ENCODE results near the gene RECQL5. TPM values are rescaled to one million over a fixed set of nuclear protein-coding genes. Genes with fewer than 3 reads are reported as not detected.

RECQL5 gene
- polyA plus RNA-seq, 1 donor (not counting 4 experiments of a cell fraction or from before 2014, with no cell fraction given), result 11.9 TPM

DNA sequence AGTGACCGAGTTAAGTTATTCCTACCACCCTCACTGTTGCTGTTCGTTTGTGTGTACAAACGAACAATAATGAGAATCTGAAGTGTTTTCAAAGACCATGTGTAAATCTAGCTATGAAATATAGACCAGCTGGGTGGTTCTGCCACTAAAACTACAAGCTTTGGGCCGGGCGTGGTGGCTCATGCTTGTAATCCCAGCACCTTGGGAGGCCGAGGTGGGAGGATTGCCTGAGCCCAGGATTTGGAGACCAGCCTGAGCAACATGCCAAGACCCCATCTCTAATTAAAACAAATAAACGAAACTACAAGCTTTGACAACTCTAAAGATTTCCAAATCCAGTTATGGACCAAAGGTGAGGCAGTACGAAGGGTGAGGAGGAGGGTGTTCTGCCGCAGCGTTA, 973 bp downstream of the RECQL5 start:
- Histone ChIP-seq H3K9me1 (ENCODE audit: control insufficient read depth, extremely low read depth, insufficient read depth, low read length) (no peaks in the 10 kb centered on the region), H3K27ac (ENCODE audit: control insufficient read depth, insufficient read depth, low read length) (peak overlapping the region; percentile 95), H3K36me3 (ENCODE audit: control insufficient read depth in 2 of 2, extremely low read depth in 1 of 2, insufficient read depth in 2 of 2, low read length in 2 of 2) (peaks cover 16 to 41% of the 10 kb centered on the region in 2 experiments), H3K9ac (ENCODE audit: control insufficient read depth, extremely low read depth, insufficient read depth, low read length) (peak overlapping the region; percentile 97), H3K4me2 (ENCODE audit: control insufficient read depth, extremely low read depth, insufficient read depth, low read depth, low read length) (peak overlapping the region; percentile 96), H3K27me3 (ENCODE audit: control insufficient read depth, extremely low read depth, insufficient read depth, low read length) (no peaks in the 10 kb centered on the region), H3K79me2 (ENCODE audit: control insufficient read depth, insufficient read depth, low read length) (peaks cover 55% of the 10 kb centered on the region), H3K4me1 (ENCODE audit: control insufficient read depth, extremely low read depth, insufficient read depth, low read length) (peaks cover 16% of the 10 kb centered on the region), H3K9me3 (ENCODE audit: control insufficient read depth, low read depth, low read length) (no peaks in the 10 kb centered on the region), H2AFZ (ENCODE audit: control insufficient read depth, low read length) (no peak overlapping the region), H3K4me3 (ENCODE audit: control insufficient read depth in 2 of 3, extremely low read depth in 1 of 3, insufficient read depth in 2 of 3, low read depth in 1 of 3, low read length in 3 of 3) (peak overlapping the region; percentile 84 to 98 (median 98)), H4K20me1 (ENCODE audit: control insufficient read depth, extremely low read depth, insufficient read depth, low read length) (peaks cover 2% of the 10 kb centered on the region)
- FAIRE-seq (no peak), DNase-seq (ENCODE audit: low read depth, low spot score) (no peak)
- TF ChIP-seq, protein P1, sequence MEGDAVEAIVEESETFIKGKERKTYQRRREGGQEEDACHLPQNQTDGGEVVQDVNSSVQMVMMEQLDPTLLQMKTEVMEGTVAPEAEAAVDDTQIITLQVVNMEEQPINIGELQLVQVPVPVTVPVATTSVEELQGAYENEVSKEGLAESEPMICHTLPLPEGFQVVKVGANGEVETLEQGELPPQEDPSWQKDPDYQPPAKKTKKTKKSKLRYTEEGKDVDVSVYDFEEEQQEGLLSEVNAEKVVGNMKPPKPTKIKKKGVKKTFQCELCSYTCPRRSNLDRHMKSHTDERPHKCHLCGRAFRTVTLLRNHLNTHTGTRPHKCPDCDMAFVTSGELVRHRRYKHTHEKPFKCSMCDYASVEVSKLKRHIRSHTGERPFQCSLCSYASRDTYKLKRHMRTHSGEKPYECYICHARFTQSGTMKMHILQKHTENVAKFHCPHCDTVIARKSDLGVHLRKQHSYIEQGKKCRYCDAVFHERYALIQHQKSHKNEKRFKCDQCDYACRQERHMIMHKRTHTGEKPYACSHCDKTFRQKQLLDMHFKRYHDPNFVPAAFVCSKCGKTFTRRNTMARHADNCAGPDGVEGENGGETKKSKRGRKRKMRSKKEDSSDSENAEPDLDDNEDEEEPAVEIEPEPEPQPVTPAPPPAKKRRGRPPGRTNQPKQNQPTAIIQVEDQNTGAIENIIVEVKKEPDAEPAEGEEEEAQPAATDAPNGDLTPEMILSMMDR (optimal IDR thresholded peaks at IDR 0.05 in 1 of 3, IDR thresholded peaks at IDR 0.05 in 1 of 3, conservative IDR thresholded peaks at IDR 0.05 in 1 of 3; ENCODE audit: extremely low read depth in 1 of 3, insufficient read depth in 2 of 3, low read length in 3 of 3), result no peak
- no peak for TF ChIP-seq EZH2 (IDR thresholded peaks at IDR 0.05; ENCODE audit: low read length)
- dilution Hi-C loops (cut with MboI; ENCODE audit: extremely low pct_ligation_motif_present, low sequenced_read_pairs), result no loop called here

DNA sequence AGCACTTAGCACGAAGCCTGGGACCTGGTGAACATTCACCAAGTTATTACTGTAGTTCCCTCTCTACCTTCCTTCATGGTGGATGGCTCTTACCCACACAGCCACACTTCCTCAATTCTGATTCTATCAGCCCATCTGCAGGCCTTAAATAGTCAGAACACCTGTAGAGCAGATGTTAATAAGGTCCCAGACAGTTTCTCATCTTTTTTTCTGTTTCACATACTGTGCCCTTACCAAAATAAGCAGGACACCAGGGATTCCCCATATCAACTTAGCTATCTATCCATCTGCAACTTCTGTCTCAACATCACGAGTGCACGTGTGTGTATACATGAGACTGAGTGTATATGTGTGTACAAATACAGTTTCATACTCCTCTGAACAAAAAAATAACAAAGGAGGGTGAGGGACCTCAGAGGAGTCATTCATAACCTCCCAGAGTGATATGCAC, 2.8 kb downstream of the RECQL5 start:
- Histone ChIP-seq H2AFZ (ENCODE audit: control insufficient read depth, low read length) (no peak overlapping the region), H3K27me3 (ENCODE audit: control insufficient read depth, extremely low read depth, insufficient read depth, low read length) (no peaks in the 10 kb centered on the region), H3K4me3 (ENCODE audit: control insufficient read depth in 2 of 3, extremely low read depth in 1 of 3, insufficient read depth in 2 of 3, low read depth in 1 of 3, low read length in 3 of 3) (no peak overlapping the region), H3K9me1 (ENCODE audit: control insufficient read depth, extremely low read depth, insufficient read depth, low read length) (no peaks in the 10 kb centered on the region), H4K20me1 (ENCODE audit: control insufficient read depth, extremely low read depth, insufficient read depth, low read length) (no peaks in the 10 kb centered on the region), H3K4me1 (ENCODE audit: control insufficient read depth, extremely low read depth, insufficient read depth, low read length) (peaks cover 16% of the 10 kb centered on the region), H3K36me3 (ENCODE audit: control insufficient read depth in 2 of 2, extremely low read depth in 1 of 2, insufficient read depth in 2 of 2, low read length in 2 of 2) (peaks cover 20 to 41% of the 10 kb centered on the region in 2 experiments), H3K79me2 (ENCODE audit: control insufficient read depth, insufficient read depth, low read length) (peaks cover 36% of the 10 kb centered on the region), H3K9ac (ENCODE audit: control insufficient read depth, extremely low read depth, insufficient read depth, low read length) (no peak overlapping the region), H3K4me2 (ENCODE audit: control insufficient read depth, extremely low read depth, insufficient read depth, low read depth, low read length) (no peak overlapping the region), H3K27ac (ENCODE audit: control insufficient read depth, insufficient read depth, low read length) (no peak overlapping the region), H3K9me3 (ENCODE audit: control insufficient read depth, low read depth, low read length) (no peaks in the 10 kb centered on the region)
- dilution Hi-C loops (cut with MboI; ENCODE audit: extremely low pct_ligation_motif_present, low sequenced_read_pairs), result no loop called here
- no peak for FAIRE-seq
- no peak for TF ChIP-seq EZH2 (IDR thresholded peaks at IDR 0.05; ENCODE audit: low read length)
- TF ChIP-seq, protein P1 (optimal IDR thresholded peaks at IDR 0.05 in 1 of 3, IDR thresholded peaks at IDR 0.05 in 1 of 3, conservative IDR thresholded peaks at IDR 0.05 in 1 of 3; ENCODE audit: extremely low read depth in 1 of 3, insufficient read depth in 2 of 3, low read length in 3 of 3), result no peak
- no peak for DNase-seq (ENCODE audit: low read depth, low spot score)
